Endothelial cell (in vitro differentiated cells): Measurements from ENCODE around the gene VWA3B. TPM values are rescaled to one million over a fixed set of nuclear protein-coding genes. Genes with fewer than 3 reads are reported as not detected.

Experiments used
- DNase-seq: peaks from one replicate; pipeline ENCODE4 v3.0.0; 2021; ENCODE audit warnings: low spot score
- H3K27ac Mint-ChIP-seq: one replicate; pipeline ENCODE4 v1.8.0; 2021; ENCODE audit warnings: mixed read lengths, inconsistent platforms; ENCODE audit not compliant: unreplicated experiment
- H3K27me3 Mint-ChIP-seq: one replicate; pipeline ENCODE4 v1.8.0; 2021; ENCODE audit warnings: mild to moderate bottlenecking, moderate library complexity, mixed read lengths, inconsistent platforms; ENCODE audit not compliant: unreplicated experiment
- H3K36me3 Mint-ChIP-seq: one replicate; pipeline ENCODE4 v1.8.0; 2021; ENCODE audit warnings: mild to moderate bottlenecking, low read depth, mixed read lengths, inconsistent platforms; ENCODE audit not compliant: unreplicated experiment
- H3K4me1 Mint-ChIP-seq: one replicate; pipeline ENCODE4 v1.8.0; 2021; ENCODE audit warnings: mild to moderate bottlenecking, mixed read lengths, inconsistent platforms; ENCODE audit not compliant: unreplicated experiment
- H3K4me3 Mint-ChIP-seq: one replicate; pipeline ENCODE4 v1.8.0; 2021; ENCODE audit warnings: mild to moderate bottlenecking, mixed read lengths, inconsistent platforms; ENCODE audit not compliant: unreplicated experiment
- H3K9me3 Mint-ChIP-seq: one replicate; pipeline ENCODE4 v1.8.0; 2021; ENCODE audit warnings: mixed read lengths, inconsistent platforms; ENCODE audit not compliant: unreplicated experiment
- total RNA-seq: library from RNA; stranded (reverse); fragmentation: NEBNext Ultra II Directional; extraction: Animal tissue kit (Norgen Biotek cat#: 25700); gene quantifications from one replicate; pipeline ENCODE4 v1.2.1, GENCODE V29; 2021; ENCODE audit not compliant: unreplicated experiment
- TF ChIP-seq, protein P1 (sequence below): fragments of 200-600 bp; sonication (generic); IDR thresholded peaks from one replicate; pipeline ENCODE4 v1.5.0; 2021; ENCODE audit warnings: antibody characterized with exemption; ENCODE audit not compliant: unreplicated experiment

The VWA3B gene
- total RNA-seq, 1 donor from 2014 or later: not detected

GRCh38 chr2:98341241-98341640, 254.3 kb downstream of the VWA3B start:
- Mint-ChIP-seq H3K27me3 (peaks cover 4% of the 10 kb centered on the region), H3K27ac (no peak overlapping the region), H3K4me3 (no peak overlapping the region), H3K36me3 (peaks cover 3% of the 10 kb centered on the region), H3K9me3 (no peaks in the 10 kb centered on the region), H3K4me1 (peaks cover 3% of the 10 kb centered on the region)
- no peak for DNase-seq
- TF ChIP-seq, protein P1, sequence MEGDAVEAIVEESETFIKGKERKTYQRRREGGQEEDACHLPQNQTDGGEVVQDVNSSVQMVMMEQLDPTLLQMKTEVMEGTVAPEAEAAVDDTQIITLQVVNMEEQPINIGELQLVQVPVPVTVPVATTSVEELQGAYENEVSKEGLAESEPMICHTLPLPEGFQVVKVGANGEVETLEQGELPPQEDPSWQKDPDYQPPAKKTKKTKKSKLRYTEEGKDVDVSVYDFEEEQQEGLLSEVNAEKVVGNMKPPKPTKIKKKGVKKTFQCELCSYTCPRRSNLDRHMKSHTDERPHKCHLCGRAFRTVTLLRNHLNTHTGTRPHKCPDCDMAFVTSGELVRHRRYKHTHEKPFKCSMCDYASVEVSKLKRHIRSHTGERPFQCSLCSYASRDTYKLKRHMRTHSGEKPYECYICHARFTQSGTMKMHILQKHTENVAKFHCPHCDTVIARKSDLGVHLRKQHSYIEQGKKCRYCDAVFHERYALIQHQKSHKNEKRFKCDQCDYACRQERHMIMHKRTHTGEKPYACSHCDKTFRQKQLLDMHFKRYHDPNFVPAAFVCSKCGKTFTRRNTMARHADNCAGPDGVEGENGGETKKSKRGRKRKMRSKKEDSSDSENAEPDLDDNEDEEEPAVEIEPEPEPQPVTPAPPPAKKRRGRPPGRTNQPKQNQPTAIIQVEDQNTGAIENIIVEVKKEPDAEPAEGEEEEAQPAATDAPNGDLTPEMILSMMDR: no peak

DNA sequence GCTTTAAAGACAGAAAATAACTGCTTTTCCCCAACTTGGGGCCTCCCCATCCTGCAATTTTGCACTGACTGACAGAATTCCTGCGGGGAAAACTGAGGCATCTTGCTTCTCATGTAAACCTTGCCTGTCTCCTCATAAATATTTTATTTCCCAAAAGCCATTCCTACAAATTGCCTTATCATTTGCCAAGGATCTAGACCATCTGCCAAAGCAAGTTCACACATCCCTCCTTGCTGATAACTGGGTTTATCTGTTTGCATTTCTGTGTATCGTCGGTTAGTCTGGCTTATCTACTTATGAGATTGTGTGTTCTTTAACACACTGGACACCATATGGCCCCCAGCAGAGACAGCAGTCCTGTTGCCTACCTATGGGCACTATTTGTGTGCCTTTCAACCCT, 256.3 kb downstream of the VWA3B start:
- H3K4me1 Mint-ChIP-seq: peaks cover 9% of the 10 kb centered on the region
- no peak for DNase-seq
- H3K4me3 Mint-ChIP-seq: no peak overlapping the region

GRCh38 chr2:98346311-98347236, 259.6 kb downstream of the VWA3B start, which contains the start of gene CNGA3:
Gene CNGA3 (plus strand): TSS chr2:98346456. CDS start chr2:98369976, 23,520 bp downstream.
- H3K4me1 Mint-ChIP-seq: peaks cover 9% of the 10 kb centered on the region
- peak within 1 kb of the TSS; percentile 80 for H3K4me3 Mint-ChIP-seq
- H3K27me3 Mint-ChIP-seq: peaks cover 18% of the 10 kb centered on the region
- no peaks in the 10 kb centered on the region for H3K9me3 Mint-ChIP-seq
- no peak within 1 kb of the TSS for H3K27ac Mint-ChIP-seq
- DNase-seq: peak; percentile 74
- TF ChIP-seq, protein P1: no peak
- H3K36me3 Mint-ChIP-seq: peaks cover 3% of the 10 kb centered on the region

More for the DNA sequence above, 256.3 kb downstream of the VWA3B start:
- Mint-ChIP-seq H3K27ac (no peak overlapping the region), H3K9me3 (no peaks in the 10 kb centered on the region), H3K36me3 (peaks cover 3% of the 10 kb centered on the region), H3K27me3 (peaks cover 13% of the 10 kb centered on the region)
- TF ChIP-seq, protein P1: no peak

- H3K4me1 Mint-ChIP-seq: peaks cover 9% of the 10 kb centered on the region
- H3K36me3 Mint-ChIP-seq: peaks cover 3% of the 10 kb centered on the region
- no peak for DNase-seq
- H3K9me3 Mint-ChIP-seq: no peaks in the 10 kb centered on the region
- H3K27ac Mint-ChIP-seq: no peak overlapping the region
- peak overlapping the region; percentile 58 for H3K4me3 Mint-ChIP-seq
- H3K27me3 Mint-ChIP-seq: peaks cover 18% of the 10 kb centered on the region
- TF ChIP-seq, protein P1: no peak
Measured at GRCh38 chr2:98347298-98348065, 260.5 kb downstream of the VWA3B start.
